GM12878 (cell line): ENCODE measurements around the gene FMNL2. TPM values are rescaled to one million over a fixed set of nuclear protein-coding genes. Genes with fewer than 3 reads are reported as not detected.

Experiments used
- BRCA1 ChIP-seq: IDR thresholded peaks from 2 replicates; pipeline ENCODE4 v1.6.1; 2011; ENCODE audit warnings: low read depth, low read length, improper control_type of control experiment
- CHD1 ChIP-seq: IDR thresholded peaks from 2 replicates; pipeline ENCODE4 v1.6.1; 2012; ENCODE audit warnings: low read depth, low read length, improper control_type of control experiment
- CTCF ChIP-seq, 3 experiments: IDR thresholded peaks in 2 of 3; conservative IDR thresholded peaks in 1 of 3; 2 replicates each; pipeline ENCODE4 v1.5.1; 2011; ENCODE audit warnings: low read depth in 3 of 3, low read length in 3 of 3, mild to moderate bottlenecking in 3 of 3, control low read depth in 2 of 3, moderate library complexity in 2 of 3, inconsistent platforms in 1 of 3, mixed read lengths in 1 of 3; ENCODE audit not compliant: control insufficient read depth in 2 of 3, insufficient read depth in 1 of 3; ENCODE audit errors: extremely low read depth in 1 of 3
- IKZF2 ChIP-seq, 2 experiments: fragments of 450-650 bp; IDR thresholded peaks; 2 replicates each; pipeline ENCODE4 v1.6.1; 2017; ENCODE audit warnings: mild to moderate bottlenecking in 2 of 2, moderate library complexity in 2 of 2
- IRF4 ChIP-seq: IDR thresholded peaks from 2 replicates; pipeline ENCODE4 v1.6.1; 2011; ENCODE audit warnings: low read depth, low read length
- MYB ChIP-seq: fragments of 150-350 bp; IDR thresholded peaks from 2 replicates; pipeline ENCODE4 v1.6.1; 2014; ENCODE audit warnings: mild to moderate bottlenecking, low read depth, low read length, borderline replicate concordance
- NBN ChIP-seq: fragments of 450-650 bp; IDR thresholded peaks from 2 replicates; pipeline ENCODE4 v1.6.1; 2016
- NFXL1 ChIP-seq: fragments of 450-650 bp; IDR thresholded peaks from 2 replicates; pipeline ENCODE4 v1.6.1; 2017; ENCODE audit warnings: antibody characterized with exemption, mild to moderate bottlenecking, borderline replicate concordance
- NKRF ChIP-seq: fragments of 450-650 bp; conservative IDR thresholded peaks from 2 replicates; pipeline ENCODE4 v1.6.1; 2017; ENCODE audit warnings: mild to moderate bottlenecking, moderate library complexity
- NR2F1 ChIP-seq: fragments of 450-650 bp; conservative IDR thresholded peaks from 2 replicates; pipeline ENCODE4 v1.6.1; 2017; ENCODE audit warnings: mild to moderate bottlenecking
- PAX8 ChIP-seq: fragments of 450-650 bp; IDR thresholded peaks from 2 replicates; pipeline ENCODE4 v1.6.1; 2017; ENCODE audit warnings: mild to moderate bottlenecking, moderate library complexity
- RELB ChIP-seq: fragments of 450-650 bp; IDR thresholded peaks from 2 replicates; pipeline ENCODE4 v1.6.1; 2017; ENCODE audit warnings: low read depth, mild to moderate bottlenecking, moderate library complexity
- SIX5 ChIP-seq: IDR thresholded peaks from 2 replicates; pipeline ENCODE4 v1.6.1; 2011; ENCODE audit warnings: mild to moderate bottlenecking, low read depth, low read length, moderate library complexity; ENCODE audit not compliant: severe bottlenecking
- SUPT20H ChIP-seq: IDR thresholded peaks from 2 replicates; pipeline ENCODE4 v1.6.1; 2011; ENCODE audit warnings: low read depth, mild to moderate bottlenecking, low read length, moderate library complexity, borderline replicate concordance; ENCODE audit not compliant: control insufficient read depth
- WRNIP1 ChIP-seq: IDR thresholded peaks from 2 replicates; pipeline ENCODE4 v1.6.1; 2011; ENCODE audit warnings: low read depth, low read length, improper control_type of control experiment, borderline replicate concordance
- polyA plus RNA-seq, 11 experiments: library from polyadenylated mRNA; depleted of rRNA in 4 of 11; unstranded in 6 of 11; stranded (reverse) in 5 of 11; fragments of >200 nt; fragmentation: Nextera tagmentation in 4 of 11; fragmentation: Illumina TruSeq in 1 of 11; extraction: Ambion mirVana in 4 of 11; extraction: Trizol in 1 of 11; gene quantifications; 1 replicate in 1 of 11; 2 replicates in 10 of 11; pipeline versions ENCODE4 v1.2.1 to v1.2.3, GENCODE V29; 2011 to 2016; ENCODE audit warnings: inconsistent platforms in 2 of 11, missing spikeins in 2 of 11, low read depth in 1 of 11
- total RNA-seq, 4 experiments: library from RNA; depleted of rRNA in 3 of 4; stranded (reverse); fragments of >200 nt in 3 of 4; fragmentation: Illumina TruSeq in 1 of 4; extraction: Trizol in 1 of 4; gene quantifications; 2 replicates each; pipeline versions ENCODE4 v1.2.1 to v1.2.3, GENCODE V29; 2013 to 2021
- TF ChIP-seq, protein P1 (sequence below): fragments of 450-650 bp; IDR thresholded peaks from 2 replicates; pipeline ENCODE4 v1.6.1; 2018; ENCODE audit warnings: mild to moderate bottlenecking, low read depth, moderate library complexity; ENCODE audit not compliant: partially characterized antibody
- TF ChIP-seq, protein P2 (sequence below): IDR thresholded peaks from 2 replicates; pipeline ENCODE4 v1.6.1; 2011; ENCODE audit warnings: borderline replicate concordance, low read depth, mild to moderate bottlenecking, moderate library complexity, low read length; ENCODE audit not compliant: insufficient read depth, poor library complexity, severe bottlenecking
- TF ChIP-seq, protein P3 (sequence below): fragments of 450-650 bp; IDR thresholded peaks from 2 replicates; pipeline ENCODE4 v1.6.1; 2016; ENCODE audit warnings: mild to moderate bottlenecking

The FMNL2 gene
- total and polyA plus RNA-seq, 10 of the 15 experiments (the other 5 are each of a cell fraction or from before 2014, with no cell fraction given), result 0.13 to 9.9 (median 0.35) TPM

DNA sequence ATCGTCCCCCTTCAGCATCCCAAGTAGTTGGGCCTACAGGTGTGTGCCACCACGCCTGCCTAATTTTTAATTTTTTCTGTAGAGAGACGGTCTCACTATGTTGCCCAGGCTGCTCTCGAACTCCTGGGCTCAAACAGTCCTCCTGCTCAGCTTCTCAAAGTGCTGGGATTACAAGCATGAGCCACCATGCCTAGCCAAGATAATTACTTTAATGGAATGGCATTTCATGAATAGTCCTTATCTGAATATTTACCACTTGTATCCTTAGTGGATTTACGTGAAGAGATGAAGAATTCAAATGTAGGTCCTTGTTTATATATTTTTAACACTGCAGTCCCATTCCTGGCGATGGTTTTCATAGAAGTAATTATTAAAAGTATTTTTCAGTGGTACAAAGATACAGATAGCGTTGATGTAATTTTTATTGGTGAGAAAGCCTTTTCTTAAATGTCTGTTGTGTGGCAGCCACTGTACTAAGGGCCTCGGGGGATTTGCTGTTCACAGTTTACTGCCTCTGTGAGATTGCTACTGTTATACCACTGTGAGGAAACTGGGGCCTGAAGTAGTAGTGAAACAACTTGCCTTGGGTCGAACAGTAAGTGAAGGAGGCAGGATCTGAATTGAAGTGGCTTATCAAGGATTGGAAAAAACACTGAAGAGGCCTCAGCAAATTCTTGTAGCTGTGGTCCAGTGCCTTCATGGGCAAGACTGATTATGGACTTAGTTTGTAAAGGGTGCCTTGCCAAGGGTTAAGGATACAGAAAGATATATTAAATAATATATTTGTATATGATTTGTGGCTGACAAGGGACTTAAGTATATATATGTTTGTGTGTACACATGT is 231.1 kb downstream of the FMNL2 start (continued):
- TF ChIP-seq, protein P1, sequence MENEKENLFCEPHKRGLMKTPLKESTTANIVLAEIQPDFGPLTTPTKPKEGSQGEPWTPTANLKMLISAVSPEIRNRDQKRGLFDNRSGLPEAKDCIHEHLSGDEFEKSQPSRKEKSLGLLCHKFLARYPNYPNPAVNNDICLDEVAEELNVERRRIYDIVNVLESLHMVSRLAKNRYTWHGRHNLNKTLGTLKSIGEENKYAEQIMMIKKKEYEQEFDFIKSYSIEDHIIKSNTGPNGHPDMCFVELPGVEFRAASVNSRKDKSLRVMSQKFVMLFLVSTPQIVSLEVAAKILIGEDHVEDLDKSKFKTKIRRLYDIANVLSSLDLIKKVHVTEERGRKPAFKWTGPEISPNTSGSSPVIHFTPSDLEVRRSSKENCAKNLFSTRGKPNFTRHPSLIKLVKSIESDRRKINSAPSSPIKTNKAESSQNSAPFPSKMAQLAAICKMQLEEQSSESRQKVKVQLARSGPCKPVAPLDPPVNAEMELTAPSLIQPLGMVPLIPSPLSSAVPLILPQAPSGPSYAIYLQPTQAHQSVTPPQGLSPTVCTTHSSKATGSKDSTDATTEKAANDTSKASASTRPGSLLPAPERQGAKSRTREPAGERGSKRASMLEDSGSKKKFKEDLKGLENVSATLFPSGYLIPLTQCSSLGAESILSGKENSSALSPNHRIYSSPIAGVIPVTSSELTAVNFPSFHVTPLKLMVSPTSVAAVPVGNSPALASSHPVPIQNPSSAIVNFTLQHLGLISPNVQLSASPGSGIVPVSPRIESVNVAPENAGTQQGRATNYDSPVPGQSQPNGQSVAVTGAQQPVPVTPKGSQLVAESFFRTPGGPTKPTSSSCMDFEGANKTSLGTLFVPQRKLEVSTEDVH, result no peak
- TF ChIP-seq PAX8 (no peak), RELB (0 out of 2 replicates have a peak, but pooled peaks have one; percentile 48), NBN (0 out of 2 replicates have a peak, but pooled peaks have one; percentile 14), BRCA1 (no peak), WRNIP1 (no peak), NFXL1 (no peak), SIX5 (no peak), NR2F1 (no peak), CHD1 (no peak), IKZF2 (IDR thresholded peaks at IDR 0.05) (no peak), MYB (no peak), CTCF (IDR thresholded peaks at IDR 0.05 in 2 of 3, conservative IDR thresholded peaks at IDR 0.05 in 1 of 3; ENCODE audit: control insufficient read depth in 2 of 3, extremely low read depth in 1 of 3, insufficient read depth in 1 of 3, low read depth in 3 of 3, low read length in 3 of 3) (no peak), IRF4 (no peak), SUPT20H (no peak), NKRF (no peak)
- TF ChIP-seq, protein P2, sequence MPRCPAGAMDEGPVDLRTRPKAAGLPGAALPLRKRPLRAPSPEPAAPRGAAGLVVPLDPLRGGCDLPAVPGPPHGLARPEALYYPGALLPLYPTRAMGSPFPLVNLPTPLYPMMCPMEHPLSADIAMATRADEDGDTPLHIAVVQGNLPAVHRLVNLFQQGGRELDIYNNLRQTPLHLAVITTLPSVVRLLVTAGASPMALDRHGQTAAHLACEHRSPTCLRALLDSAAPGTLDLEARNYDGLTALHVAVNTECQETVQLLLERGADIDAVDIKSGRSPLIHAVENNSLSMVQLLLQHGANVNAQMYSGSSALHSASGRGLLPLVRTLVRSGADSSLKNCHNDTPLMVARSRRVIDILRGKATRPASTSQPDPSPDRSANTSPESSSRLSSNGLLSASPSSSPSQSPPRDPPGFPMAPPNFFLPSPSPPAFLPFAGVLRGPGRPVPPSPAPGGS, result no peak
- TF ChIP-seq, protein P3, sequence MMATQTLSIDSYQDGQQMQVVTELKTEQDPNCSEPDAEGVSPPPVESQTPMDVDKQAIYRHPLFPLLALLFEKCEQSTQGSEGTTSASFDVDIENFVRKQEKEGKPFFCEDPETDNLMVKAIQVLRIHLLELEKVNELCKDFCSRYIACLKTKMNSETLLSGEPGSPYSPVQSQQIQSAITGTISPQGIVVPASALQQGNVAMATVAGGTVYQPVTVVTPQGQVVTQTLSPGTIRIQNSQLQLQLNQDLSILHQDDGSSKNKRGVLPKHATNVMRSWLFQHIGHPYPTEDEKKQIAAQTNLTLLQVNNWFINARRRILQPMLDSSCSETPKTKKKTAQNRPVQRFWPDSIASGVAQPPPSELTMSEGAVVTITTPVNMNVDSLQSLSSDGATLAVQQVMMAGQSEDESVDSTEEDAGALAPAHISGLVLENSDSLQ, result no peak
